ENCODE data around the gene CTRB1.

DNA sequence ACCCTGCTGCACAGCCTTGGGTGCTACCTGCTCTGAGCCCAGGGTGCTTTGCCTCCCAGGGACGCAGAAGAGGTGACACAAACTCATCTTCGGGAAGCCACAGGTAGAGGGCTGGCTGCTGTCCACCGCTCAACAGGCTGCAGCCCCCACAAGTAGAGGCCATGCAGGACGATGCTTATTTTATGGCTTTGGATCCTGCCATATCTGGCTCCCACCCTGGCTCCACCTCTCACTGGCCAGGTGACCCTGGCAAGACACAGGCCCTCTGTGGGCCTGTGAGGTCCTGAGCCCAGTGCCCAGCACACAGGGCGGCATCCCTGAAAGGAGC is 44.0 kb downstream of the CTRB1 start:
- TF ChIP-seq, protein P1, sequence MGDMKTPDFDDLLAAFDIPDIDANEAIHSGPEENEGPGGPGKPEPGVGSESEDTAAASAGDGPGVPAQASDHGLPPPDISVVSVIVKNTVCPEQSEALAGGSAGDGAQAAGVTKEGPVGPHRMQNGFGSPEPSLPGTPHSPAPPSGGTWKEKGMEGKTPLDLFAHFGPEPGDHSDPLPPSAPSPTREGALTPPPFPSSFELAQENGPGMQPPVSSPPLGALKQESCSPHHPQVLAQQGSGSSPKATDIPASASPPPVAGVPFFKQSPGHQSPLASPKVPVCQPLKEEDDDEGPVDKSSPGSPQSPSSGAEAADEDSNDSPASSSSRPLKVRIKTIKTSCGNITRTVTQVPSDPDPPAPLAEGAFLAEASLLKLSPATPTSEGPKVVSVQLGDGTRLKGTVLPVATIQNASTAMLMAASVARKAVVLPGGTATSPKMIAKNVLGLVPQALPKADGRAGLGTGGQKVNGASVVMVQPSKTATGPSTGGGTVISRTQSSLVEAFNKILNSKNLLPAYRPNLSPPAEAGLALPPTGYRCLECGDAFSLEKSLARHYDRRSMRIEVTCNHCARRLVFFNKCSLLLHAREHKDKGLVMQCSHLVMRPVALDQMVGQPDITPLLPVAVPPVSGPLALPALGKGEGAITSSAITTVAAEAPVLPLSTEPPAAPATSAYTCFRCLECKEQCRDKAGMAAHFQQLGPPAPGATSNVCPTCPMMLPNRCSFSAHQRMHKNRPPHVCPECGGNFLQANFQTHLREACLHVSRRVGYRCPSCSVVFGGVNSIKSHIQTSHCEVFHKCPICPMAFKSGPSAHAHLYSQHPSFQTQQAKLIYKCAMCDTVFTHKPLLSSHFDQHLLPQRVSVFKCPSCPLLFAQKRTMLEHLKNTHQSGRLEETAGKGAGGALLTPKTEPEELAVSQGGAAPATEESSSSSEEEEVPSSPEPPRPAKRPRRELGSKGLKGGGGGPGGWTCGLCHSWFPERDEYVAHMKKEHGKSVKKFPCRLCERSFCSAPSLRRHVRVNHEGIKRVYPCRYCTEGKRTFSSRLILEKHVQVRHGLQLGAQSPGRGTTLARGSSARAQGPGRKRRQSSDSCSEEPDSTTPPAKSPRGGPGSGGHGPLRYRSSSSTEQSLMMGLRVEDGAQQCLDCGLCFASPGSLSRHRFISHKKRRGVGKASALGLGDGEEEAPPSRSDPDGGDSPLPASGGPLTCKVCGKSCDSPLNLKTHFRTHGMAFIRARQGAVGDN (CRISPR knock-in tag; IDR thresholded peaks at IDR 0.05) = no peak; the same call in 1 of the 2 replicates
- TF ChIP-seq ATF1 (CRISPR knock-in tag; IDR thresholded peaks at IDR 0.05) (no peak), ELF1 (CRISPR knock-in tag; IDR thresholded peaks at IDR 0.05) (no peak), NR2F1 (CRISPR knock-in tag; IDR thresholded peaks at IDR 0.05) (no peak), FOXO1 (CRISPR knock-in tag; IDR thresholded peaks at IDR 0.05) (no peak), JUND (CRISPR knock-in tag; IDR thresholded peaks at IDR 0.05) (no peak), STAT5B (CRISPR knock-in tag; IDR thresholded peaks at IDR 0.05) (no peak), ZC3H4 (CRISPR knock-in tag; IDR thresholded peaks at IDR 0.05; ENCODE audit: borderline replicate concordance) (no peak), ZNF33B (CRISPR knock-in tag; IDR thresholded peaks at IDR 0.05) (no peak), ELF3 (CRISPR knock-in tag; IDR thresholded peaks at IDR 0.05) (no peak)
- TF ChIP-seq, protein P2, sequence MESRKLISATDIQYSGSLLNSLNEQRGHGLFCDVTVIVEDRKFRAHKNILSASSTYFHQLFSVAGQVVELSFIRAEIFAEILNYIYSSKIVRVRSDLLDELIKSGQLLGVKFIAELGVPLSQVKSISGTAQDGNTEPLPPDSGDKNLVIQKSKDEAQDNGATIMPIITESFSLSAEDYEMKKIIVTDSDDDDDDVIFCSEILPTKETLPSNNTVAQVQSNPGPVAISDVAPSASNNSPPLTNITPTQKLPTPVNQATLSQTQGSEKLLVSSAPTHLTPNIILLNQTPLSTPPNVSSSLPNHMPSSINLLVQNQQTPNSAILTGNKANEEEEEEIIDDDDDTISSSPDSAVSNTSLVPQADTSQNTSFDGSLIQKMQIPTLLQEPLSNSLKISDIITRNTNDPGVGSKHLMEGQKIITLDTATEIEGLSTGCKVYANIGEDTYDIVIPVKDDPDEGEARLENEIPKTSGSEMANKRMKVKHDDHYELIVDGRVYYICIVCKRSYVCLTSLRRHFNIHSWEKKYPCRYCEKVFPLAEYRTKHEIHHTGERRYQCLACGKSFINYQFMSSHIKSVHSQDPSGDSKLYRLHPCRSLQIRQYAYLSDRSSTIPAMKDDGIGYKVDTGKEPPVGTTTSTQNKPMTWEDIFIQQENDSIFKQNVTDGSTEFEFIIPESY (CRISPR knock-in tag; IDR thresholded peaks at IDR 0.05) = no peak
- TF ChIP-seq, protein P3, sequence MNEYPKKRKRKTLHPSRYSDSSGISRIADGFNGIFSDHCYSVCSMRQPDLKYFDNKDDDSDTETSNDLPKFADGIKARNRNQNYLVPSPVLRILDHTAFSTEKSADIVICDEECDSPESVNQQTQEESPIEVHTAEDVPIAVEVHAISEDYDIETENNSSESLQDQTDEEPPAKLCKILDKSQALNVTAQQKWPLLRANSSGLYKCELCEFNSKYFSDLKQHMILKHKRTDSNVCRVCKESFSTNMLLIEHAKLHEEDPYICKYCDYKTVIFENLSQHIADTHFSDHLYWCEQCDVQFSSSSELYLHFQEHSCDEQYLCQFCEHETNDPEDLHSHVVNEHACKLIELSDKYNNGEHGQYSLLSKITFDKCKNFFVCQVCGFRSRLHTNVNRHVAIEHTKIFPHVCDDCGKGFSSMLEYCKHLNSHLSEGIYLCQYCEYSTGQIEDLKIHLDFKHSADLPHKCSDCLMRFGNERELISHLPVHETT (CRISPR knock-in tag; conservative IDR thresholded peaks at IDR 0.05) = no peak
- TF ChIP-seq, protein P4, sequence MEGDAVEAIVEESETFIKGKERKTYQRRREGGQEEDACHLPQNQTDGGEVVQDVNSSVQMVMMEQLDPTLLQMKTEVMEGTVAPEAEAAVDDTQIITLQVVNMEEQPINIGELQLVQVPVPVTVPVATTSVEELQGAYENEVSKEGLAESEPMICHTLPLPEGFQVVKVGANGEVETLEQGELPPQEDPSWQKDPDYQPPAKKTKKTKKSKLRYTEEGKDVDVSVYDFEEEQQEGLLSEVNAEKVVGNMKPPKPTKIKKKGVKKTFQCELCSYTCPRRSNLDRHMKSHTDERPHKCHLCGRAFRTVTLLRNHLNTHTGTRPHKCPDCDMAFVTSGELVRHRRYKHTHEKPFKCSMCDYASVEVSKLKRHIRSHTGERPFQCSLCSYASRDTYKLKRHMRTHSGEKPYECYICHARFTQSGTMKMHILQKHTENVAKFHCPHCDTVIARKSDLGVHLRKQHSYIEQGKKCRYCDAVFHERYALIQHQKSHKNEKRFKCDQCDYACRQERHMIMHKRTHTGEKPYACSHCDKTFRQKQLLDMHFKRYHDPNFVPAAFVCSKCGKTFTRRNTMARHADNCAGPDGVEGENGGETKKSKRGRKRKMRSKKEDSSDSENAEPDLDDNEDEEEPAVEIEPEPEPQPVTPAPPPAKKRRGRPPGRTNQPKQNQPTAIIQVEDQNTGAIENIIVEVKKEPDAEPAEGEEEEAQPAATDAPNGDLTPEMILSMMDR (CRISPR knock-in tag; IDR thresholded peaks at IDR 0.05) = no peak
